ENCODE data around the gene MAGI2.
"Not testable (repeated sequence)": the region's sequence is repeated elsewhere in the genome, so short reads cannot be mapped to it uniquely, and the experiment has no call there.

Gene MAGI2

GRCh38 chr7:79159040-79159664 is 294.3 kb downstream of the MAGI2 start:
- no peak for DNase-seq (ENCODE audit: low read depth, low spot score)

GRCh38 chr7:79157281-79157680 is 296.2 kb downstream of the MAGI2 start:
- DNase-seq (ENCODE audit: low read depth, low spot score), result no peak

GRCh38 chr7:79149831-79150230 is 303.6 kb downstream of the MAGI2 start:
- DNase-seq (ENCODE audit: low read depth, low spot score), result no peak

GRCh38 chr7:79142706-79143105 is 310.8 kb downstream of the MAGI2 start:
- DNase-seq (ENCODE audit: low read depth, low spot score), result no peak

- DNase-seq (ENCODE audit: low read depth, low spot score), result no peak
Observed at GRCh38 chr7:79141252-79141651, 312.2 kb downstream of the MAGI2 start.

- no peak for DNase-seq (ENCODE audit: low read depth, low spot score)
Observed at GRCh38 chr7:79137942-79138341, 315.5 kb downstream of the MAGI2 start.

GRCh38 chr7:79132844-79133451 is 320.5 kb downstream of the MAGI2 start:
- DNase-seq (ENCODE audit: low read depth, low spot score), result no peak

- DNase-seq (ENCODE audit: low read depth, low spot score), result no peak
Observed at GRCh38 chr7:79130715-79131114, 322.8 kb downstream of the MAGI2 start.

- no peak for DNase-seq (ENCODE audit: low read depth, low spot score)
Observed at GRCh38 chr7:79124331-79124730, 329.1 kb downstream of the MAGI2 start.

- no peak for DNase-seq (ENCODE audit: low read depth, low spot score)
Observed at GRCh38 chr7:79118143-79118542, 335.3 kb downstream of the MAGI2 start.

GRCh38 chr7:79096361-79096805 is 357.1 kb downstream of the MAGI2 start:
- DNase-seq (ENCODE audit: low read depth, low spot score), result no peak

GRCh38 chr7:79093421-79093820 is 360.0 kb downstream of the MAGI2 start:
- no peak for DNase-seq (ENCODE audit: low read depth, low spot score)

- DNase-seq (ENCODE audit: low read depth, low spot score), result no peak
Observed at GRCh38 chr7:79091661-79092060, 361.8 kb downstream of the MAGI2 start.

GRCh38 chr7:79091011-79091410 is 362.5 kb downstream of the MAGI2 start:
- DNase-seq (ENCODE audit: low read depth, low spot score), result no peak

- DNase-seq (ENCODE audit: low read depth, low spot score), result no peak
Observed at GRCh38 chr7:79090543-79090942, 362.9 kb downstream of the MAGI2 start.

GRCh38 chr7:79084423-79084822 is 369.0 kb downstream of the MAGI2 start:
- DNase-seq (ENCODE audit: low read depth, low spot score), result no peak

- no peak for DNase-seq (ENCODE audit: low read depth, low spot score)
Observed at GRCh38 chr7:79079919-79080554, 373.4 kb downstream of the MAGI2 start.

- DNase-seq (ENCODE audit: low read depth, low spot score), result no peak
Observed at GRCh38 chr7:79078273-79078672, 375.2 kb downstream of the MAGI2 start.

GRCh38 chr7:79071187-79071586 is 382.3 kb downstream of the MAGI2 start:
- not testable (repeated sequence) for DNase-seq (ENCODE audit: low read depth, low spot score)

- DNase-seq (ENCODE audit: low read depth, low spot score), result no peak
Observed at GRCh38 chr7:79064187-79064823, 389.2 kb downstream of the MAGI2 start.

GRCh38 chr7:79063019-79063698 is 390.3 kb downstream of the MAGI2 start:
- DNase-seq (ENCODE audit: low read depth, low spot score), result no peak

- no peak for DNase-seq (ENCODE audit: low read depth, low spot score)
Observed at GRCh38 chr7:79060498-79060897, 393.0 kb downstream of the MAGI2 start.
